Fibroblast of upper back skin (primary cell): Measurements from ENCODE around the gene TP53I11.

Experiments
- DNase-seq: peaks from one replicate; pipeline ENCODE4 v3.0.0-alpha.2; 2013

Gene TP53I11

DNA sequence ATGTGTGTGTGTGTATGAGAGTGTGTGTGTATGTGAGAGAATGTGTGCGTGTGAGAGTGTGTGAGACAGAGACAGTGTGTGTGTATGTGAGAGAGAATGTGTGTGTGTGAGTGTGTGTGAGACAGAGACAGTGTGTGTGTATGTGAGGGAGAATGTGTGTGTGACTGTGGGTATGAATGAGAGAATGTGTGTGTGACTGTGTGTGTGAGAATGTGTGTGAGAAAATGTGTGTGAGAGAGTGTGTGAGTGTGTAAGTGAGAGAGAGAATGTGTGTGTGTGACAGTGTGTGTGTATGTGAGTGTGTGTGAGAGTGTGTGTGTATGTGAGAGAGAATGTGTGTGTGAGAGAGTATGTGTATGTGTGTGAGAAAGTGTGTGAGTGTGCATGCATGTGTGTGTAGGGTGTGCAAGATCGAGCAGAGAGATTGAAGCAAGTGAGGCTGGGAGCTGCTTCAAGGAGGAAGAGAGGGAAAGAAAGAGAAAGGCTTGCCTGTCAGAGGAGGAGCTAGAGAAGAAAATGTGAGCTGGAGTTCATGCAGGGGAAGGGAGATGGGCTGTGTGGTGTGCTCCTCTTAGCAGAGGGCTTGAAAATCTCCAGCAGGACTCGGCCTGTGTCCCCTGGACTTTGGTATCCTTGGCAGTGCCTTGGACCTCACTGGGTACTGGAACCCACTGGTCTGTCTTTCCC, 27.7 kb upstream of the TP53I11 start:
- DNase-seq: no peak

DNA sequence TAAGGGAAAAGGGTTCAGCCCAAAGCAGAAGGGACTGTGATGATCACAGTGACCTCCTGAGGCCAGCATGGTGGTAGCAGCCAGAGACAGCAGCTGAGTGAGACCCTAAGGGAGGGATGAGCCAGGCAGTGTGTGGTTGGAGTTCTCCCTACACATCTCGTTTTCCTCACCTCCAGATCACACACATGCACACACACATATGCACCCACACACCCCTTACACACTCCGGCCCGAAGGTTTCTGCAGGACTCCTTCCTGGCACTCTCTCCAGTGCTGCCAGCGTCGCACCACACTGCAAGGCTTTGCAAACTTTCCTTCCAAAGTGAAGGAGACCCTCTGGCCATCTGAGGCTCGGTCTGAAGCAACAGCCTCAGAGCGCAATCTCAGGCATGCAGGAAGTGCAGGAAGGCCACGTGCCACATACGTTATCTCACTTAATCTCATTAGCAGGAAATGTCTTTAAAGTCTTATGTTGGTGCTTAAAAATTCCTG, 26.9 kb upstream of the TP53I11 start:
- DNase-seq: no peak

DNA sequence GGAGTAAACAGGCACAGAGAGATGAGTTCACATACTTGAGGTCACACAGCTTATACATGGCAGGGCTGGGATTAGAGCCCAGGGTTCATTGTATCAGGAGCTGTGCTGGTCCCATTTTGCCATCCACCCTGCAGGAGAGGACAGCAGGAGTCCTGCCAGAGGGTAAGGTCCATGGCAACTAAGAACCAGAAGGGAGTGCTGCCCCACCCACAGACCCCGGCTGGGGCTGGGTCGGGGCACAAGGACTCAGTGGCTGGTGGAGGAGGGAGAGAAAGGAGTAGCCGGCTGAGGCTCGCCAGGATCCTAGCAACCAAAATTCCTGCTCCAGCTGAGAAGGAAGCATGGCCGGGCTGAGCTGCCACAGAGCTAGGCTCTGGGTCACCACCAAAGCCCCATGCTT, 25.9 kb upstream of the TP53I11 start:
- no peak for DNase-seq

DNA sequence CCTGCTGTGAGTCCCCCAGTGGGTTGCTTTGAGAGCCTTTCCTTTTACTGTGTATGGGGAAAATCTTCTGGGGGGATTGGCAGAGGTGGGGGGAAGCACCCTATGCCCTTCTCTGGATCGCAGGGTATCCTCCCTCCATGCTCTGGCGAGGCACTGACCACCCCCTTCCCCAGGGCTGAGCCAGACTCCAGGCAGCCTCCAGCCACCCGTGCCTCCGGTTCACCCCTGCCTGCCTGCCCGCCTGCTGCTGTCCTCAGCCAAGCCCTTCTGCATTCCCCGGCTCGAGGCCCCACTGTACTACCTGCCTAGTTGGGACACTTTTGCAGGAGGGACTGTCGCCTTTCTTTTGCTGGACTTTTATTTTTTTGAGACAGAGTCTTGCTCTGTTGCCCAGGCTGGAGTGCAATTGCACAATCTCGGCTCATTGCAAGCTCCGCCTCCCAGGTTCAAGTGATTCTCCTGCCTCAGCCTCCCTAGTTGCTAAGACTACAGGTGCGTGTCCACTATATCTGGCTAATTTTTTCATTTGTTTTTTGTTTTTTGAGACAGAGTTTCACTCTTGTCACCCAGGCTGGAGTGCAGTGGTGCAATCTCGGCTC, 23.8 kb upstream of the TP53I11 start:
- no peak for DNase-seq

DNA sequence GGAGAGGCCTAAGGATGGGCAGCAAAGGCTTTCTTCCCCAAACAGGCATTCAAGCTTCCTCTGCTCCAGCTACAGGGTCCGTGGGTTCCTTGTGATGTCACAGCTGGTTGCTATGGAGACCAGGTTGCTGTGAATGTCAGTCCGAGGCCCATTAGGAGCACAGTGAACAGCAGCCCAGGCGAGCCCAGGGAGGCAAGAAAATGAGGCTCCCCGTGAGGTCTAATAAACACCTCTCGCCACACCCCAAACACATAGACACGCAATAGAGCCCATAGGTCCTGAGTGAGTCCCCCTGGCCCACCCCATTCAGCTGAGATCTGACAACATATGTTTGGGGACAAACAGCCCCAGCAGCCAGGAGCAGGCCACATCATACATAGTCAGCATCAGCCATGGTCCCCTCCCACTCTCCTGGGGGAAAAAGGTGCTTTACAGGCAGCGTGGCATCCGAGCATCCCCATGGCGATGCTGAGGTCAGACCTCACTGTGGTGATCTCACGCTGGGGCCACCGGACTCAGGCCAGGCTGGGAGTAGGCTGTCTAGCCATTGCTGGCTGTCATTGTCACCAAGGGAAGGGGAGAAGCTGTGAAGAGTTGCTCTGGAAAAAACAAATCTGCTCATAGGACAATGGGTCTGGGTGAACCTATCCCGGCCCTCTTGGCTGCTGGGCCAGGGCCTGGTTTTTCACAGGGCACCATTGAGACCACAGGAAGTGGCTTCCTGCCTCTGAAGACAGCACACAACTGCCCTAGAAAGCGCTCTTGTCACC, 23.1 kb upstream of the TP53I11 start:
- no peak for DNase-seq

DNA sequence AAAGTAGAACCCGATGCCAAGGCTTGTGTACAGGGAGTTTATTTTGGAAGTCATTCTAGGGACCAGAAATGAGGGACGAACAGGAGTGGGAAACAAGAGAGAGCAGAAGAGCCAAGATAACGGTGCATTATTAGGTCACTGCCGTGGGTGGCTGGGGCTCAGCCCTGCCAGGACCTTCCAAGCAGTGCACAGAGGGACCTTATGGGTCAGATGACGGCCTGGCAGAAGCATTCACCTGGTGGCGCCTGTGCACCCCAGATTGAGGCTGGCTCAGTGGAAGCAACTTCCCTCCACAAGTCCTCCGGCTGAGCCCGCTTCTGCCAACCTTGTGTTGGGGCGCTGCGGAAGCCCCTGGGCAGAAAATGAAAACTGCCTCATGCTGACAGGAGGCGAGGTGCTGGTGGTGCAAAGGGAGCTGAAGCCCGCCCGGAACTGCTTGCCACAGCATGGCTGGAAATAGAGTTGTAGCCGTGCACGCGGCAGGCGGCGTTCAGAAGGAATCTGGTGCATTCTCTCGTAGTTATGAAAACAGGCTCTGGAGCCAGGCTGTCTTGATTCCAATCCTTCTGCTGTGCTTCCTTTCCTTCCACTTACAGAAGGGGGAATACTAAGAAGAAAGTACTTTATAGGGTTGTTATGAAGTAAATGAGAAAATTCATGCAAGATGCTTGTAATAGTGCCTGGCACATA, 22.2 kb upstream of the TP53I11 start:
- no peak for DNase-seq

DNA sequence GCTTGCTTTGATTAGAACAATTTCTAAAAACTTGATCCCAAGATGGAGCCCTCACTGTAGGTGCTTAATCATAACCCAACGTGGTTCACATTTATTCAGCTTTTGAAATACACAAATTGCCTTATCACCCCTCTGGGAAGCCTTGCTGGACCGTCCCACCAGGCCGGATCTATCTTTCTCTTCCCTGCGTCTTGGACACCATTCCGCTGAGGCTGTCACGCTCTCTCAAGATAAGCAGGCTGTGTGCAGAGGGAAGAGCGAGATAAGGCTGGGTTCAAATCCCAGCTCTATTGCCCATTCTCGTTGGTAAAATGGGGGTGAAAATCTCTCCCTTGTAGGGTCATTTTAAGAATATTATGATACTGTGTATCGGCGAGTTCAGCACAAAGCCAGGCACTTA, 20.5 kb upstream of the TP53I11 start:
- DNase-seq: no peak

DNA sequence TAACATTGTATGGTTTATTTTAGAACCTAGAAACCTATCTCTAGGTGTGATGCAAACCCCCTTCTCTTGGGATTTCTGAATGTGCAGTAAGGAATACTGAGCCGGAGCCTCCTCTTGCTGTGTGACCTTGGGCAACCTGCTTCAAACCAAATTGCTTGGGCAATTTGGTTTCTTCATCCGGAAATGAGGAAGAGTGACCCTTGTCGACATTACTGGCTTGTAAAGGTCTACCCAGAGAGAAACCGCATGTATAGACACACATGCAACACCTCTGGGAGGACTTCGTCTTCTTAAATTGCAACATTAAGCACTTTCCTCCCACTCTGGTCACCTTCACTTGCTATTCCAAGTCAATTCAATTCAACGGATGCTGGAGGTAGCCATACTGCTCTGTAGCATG, 19.6 kb upstream of the TP53I11 start:
- no peak for DNase-seq

DNA sequence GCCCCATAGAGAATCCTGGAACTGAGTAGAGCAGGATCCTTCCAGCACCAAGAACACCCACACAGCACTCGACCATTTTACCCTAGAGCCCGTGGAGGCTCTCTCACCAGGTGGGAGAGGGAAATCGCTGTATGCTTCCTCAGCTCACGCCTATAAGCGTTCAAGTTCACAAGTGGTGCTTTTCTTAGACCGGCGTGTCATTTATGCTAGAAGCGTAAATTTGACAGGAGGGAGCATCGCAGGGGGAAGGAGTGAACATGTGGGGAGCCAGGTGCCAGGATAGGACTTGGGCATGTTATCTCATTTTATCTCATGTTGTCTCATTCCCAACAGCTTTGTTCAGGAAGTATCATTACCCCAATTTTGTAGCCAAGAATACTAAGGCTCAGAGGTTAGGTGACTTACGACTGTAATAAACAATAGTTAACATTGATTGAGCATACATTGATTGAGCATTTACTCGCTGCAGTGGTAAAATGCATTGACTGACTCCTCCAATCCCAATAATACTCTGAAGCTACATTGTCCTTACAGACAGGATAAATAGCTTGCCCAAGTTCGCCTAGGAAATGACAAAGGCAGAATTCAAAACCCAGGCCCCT, 19.1 kb upstream of the TP53I11 start:
- DNase-seq: no peak

DNA sequence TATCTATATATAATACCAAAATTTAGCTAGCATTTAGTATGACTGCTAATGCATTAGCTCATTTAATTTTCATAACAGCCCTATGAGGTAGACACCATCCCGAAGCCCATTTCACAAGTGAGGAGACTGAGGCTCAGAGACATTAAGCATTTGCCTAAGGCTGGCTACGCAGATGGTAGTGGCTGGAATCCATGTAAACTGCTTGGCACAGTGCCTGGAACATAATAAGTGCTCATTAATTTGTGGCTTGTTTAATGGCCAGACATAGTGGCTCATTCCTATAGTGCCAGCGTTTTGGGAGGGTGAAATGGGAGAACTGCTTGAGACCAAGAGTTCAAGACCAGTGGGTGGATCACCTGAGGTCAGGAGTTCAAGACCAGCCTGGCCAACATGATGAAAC, 17.8 kb upstream of the TP53I11 start:
- no peak for DNase-seq

DNA sequence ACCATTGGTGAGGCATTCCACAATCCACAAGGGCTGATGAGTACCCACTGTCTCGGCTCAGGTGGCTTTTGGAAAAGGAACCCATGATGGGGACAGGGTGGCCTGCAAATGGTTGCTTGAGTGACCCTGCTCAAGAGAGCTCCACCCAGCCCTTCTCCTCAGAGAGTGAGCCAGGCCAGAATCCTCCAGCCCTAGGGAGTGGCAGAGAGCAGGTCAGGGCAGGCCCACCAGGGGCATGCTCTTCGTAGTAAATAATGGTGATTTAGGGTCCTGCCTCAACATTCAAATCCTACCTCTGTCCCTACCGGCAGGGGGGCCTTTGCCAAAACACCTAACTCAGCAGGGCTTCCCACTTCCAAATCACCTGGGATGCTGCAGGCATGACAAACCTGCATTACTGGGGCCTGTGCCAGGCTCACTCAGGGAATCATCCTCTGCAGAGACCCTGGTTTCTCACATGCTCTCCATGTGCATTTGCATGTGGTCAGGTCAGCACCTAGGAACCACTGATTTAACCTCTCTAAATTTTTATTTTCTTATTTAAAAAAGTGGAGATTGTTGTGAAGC, 17.3 kb upstream of the TP53I11 start:
- DNase-seq: no peak

DNA sequence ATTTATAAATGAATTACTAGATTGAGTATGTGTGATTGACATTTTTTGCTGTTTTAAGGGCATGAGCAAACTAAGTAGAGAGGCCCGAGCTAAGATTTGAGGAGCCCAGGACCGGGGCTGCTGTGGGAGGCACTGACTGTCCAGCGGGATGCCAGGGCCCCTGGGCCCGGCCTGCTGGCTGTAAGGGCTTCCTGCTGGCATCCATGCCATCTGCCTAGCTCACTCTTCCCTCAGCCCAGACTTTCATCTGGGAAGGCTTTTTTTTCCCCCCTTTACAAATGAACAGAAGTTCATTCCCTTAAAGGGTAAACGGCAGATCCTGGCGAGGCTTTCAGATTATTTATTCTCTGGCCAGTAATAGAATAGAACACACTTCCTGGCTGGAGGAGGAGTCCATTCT, 16.0 kb upstream of the TP53I11 start:
- DNase-seq: no peak

DNA sequence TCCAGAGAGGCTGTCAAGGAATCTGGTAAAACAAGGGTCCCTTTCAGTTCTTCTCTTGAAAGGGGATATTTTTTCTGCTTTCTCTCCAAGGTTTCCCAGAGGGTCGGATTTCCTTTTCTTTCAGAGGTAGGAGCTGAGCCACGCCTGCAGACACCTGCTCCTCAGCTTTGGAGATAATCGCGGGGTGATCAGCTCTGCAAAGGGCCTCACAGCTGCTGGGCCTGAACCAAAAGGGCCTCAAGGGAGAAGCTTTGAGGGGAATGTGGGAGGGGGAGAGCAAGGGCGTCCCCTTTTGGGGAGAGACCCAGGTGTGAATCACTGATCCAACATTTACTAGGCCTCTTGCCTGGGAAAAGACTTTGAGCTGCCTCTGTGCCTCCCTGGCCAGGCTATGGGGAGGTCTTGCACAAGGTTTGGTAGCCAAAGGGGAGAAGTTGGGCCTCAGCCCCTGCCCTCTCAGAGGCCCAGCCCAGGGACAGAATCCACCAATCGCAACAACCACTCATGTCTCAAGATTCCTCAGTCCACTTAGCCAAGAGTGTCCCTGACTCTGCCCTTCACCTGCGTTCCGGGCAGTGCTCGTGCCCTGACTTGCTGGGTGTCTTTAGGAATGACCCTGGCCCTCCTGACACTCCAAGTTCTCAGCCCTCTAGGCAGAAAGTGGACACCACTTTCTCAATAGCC, 14.0 kb upstream of the TP53I11 start:
- no peak for DNase-seq

DNA sequence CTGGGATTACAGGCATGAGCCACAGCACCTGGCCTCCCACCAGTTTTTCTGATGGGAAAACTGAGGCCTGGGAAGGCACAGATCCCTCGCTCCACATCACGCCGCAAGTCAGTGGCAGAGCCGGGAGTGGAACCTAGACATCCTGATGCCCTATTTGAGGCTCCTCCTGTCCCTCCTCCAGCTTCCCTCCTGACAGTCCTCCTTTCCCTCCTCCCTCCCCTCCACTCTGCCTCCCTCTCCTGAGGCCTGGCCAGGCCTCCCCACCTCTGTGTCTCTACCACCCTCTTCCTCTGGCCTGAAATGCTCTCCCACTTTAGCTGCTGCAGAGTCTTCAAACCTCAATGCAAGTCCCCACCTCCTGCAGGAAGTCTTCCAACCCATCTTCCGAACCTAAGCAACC, 13.3 kb upstream of the TP53I11 start:
- no peak for DNase-seq

DNA sequence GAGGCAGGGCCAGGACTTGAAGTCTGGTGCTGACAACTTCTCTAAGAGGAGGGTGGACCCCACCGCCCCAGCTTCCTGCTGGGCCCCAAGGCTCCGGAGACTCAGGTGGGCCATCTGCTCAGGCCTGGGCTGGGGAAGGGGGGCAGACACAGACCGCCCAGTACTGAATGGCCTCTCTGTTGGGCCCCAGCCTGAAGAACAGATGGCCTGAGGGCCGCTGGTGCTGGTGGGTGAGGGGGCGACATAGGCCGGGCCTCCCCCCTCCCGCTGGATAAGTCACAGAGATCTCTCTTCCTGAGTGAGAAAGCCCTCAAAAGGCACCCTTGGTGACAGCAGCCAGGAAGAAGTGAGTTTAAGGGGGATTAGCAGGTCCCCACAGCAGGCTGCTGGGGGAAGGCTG, 12.5 kb upstream of the TP53I11 start:
- DNase-seq: no peak

DNA sequence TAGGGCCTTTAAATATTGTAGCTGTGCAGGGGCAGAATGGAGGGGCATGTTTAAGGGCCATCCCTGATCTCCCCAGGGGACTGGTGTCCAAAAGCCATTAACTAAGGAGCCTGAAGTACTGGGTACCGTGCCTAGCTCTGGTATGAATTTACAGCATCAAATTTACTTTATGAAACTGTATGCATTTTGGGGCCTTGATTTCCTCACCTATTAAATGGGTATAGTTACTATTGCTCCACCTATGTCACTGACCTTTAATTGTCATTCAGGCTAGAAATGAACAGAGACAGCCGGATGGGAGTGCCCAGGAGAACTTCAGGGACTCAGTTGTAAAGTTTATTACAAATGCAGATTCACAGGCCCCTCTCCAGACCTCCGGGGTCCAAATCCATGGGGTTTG, 11.8 kb upstream of the TP53I11 start:
- DNase-seq: no peak

DNA sequence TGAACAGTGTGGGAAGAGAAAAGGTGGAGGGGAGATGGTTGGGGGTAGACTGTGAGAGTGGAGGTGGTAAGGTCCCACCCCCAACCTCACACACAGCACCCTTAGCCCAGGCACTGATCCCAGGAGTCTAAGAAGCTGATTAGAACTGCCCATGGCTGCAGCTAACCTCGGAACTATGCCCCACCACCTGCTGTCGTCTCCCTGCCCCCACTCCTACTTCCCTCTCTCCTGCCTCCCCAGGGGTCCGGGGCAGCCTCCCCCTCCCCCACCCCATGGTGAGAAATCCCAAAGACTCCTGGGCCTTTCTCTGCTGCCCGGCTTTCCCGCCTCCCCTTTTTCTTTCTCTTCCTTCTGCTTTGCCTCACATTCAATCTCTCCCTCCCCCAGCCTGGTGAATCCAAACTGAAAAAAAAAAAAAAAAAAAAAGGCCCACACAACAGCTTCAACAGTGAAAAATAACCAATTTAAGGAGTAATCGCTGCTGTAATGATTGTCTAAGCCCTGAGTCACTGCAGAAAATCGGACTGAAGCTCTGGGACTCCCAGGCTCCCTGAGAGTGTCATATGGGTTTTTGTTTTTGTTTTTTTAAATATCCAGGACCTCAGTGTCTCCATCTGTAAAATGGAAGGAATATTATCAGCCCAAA, 9.6 kb upstream of the TP53I11 start:
- DNase-seq: no peak

DNA sequence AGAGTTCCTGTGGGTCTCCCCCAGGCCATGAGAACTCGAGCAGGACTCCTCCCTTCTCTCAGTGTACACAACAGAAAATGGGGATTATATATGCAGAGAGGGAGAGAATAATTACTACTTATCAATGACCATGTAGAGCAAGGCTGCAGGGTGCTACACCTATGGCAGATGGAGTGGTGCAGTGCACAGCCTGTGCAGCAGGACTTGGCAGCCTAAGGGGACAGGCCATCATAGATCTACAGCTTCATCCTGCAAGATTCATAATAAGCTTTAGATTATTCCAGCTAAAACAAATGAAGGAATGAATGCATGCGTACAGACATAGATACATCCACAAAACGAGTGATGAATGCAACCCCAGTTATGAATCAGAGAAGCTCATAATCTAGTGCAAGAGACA, 8.4 kb upstream of the TP53I11 start:
- DNase-seq: no peak

DNA sequence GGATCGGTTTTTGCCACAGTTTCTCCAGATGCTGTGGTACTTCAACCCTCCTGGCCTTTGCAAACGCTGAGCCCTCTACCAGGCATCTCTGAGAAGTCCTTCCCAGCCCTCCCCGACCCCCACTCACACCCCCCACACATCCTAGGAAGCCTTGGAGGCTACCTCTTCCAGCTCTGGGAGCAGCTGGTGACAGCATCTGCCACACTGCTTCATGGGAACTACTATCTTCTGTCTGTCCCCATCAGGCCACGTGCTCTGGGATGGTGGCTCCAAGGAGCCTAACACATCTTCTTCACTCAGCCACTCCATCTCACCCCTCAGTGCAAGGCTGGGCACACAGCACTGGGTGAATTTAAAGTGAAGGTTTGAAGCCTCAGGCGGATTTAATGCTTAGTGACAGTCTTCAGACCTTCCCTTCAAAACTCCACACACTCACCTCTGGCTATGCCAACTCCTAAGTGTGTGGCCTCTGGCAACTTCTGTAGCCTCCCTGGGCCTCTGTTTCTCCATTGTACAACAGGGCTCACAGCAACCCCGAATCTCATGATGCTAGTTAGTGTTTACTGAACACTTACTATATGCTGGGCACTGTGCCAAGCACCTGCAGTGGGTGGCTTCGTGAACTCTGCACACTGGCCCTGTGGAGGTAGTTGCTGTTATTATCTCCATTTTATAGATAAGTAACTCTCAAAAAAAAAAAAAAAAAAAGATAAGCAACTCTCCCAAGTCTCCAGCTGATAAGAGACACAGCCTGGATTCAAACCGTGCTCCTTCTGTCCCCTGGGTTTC, 7.3 kb upstream of the TP53I11 start:
- no peak for DNase-seq

DNA sequence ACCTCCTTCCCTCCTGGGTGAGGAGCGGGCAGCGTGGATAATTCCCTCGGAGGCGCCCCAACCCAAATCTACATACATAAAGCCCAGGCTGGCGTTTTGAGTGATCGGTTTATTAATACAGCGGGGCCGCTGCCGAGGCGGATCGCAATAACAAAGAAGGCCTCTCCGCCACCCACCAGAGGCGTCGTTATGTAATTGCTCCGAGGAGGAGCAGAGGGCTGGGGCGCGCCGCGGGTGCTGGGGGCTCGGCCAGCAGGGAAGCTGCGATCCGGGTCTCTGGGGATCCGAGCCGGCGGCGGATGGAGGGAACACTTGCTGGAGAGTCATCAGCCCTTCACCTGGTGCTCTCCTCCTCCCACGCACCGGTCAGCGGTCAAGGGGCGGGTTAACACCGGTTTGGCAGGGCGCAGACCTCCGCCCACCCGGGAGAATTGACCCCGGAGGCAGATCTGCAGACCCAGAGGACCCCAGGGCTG, 6.4 kb upstream of the TP53I11 start:
- DNase-seq: no peak
